ENCODE measurements around the gene ZSCAN32.

Gene ZSCAN32

DNA sequence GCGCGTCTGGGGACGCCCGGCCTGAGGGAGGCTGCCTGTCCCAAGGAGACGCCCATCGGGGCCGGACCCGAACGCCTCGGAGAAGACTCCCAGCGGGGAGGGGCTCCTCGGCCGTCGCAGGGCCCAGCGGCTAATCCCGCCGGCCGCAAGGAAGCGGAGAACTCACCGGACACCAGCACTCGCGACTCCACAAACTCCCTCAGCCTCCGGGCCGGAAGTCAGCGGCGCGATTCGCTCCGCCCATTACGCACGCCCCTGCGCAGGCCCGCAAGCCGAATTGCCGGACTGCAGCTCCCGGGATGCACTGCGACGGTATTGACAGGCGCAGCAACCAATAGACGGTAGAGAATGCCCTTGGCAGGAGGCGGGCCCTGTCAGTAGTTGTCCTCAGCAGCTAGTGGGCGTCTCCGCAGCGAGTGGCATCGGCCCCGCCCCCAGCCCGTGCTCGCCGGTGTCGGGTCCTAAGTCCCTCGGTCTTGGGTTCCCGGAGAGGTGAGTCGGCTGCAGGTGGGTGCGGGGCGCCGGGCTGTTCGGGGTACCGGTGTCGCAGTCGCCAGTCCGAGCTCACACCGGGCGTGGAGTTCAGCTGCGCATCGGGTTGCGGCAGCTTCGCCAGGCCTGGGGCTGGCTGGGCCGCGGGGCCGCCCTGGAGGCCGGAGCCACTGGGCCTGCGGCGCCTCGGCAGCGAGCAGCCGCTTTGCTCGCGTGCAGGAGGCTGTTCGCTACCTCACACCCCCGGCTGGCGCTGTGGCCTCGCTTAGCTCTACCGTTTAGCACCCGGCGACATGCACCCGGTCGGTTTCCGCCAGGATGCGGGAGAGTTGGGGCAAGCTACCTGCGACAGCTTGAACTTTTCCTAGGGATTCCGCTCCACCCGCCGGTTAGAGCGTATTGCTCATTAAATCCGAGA lies at the start of gene ZSCAN32, which contains the start of gene ZNF174:
ZSCAN32 (minus strand) TSS at position 226 of the 910 bp plus-strand sequence. CDS start 3,447 bp downstream, outside the sequence.
ZNF174 (plus strand) TSS at position 437 of the 910 bp plus-strand sequence. CDS start 790 bp downstream, outside the sequence.
- DNase-seq (ENCODE audit: low read depth in 2 of 2) = peak; percentile 98

DNA sequence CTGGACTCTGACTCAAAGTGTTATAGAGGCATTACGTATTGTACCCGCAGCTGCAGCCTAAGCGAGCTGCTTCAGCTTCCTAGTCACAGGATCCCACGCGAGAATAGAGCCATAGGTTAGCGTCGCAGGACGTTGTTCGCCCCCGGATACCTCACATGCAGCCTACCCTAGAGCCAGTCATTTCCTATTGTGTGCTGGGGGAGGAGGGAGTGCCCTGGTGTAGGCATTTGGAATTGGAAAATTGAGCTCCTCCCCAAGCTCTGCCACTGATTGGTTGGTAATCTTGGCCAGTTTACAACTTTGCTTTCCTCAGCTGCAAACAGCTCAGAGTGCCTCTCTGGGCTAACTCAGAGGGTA lies 43.2 kb upstream of the ZSCAN32 start:
- no peak for DNase-seq (ENCODE audit: low read depth in 2 of 2)

DNA sequence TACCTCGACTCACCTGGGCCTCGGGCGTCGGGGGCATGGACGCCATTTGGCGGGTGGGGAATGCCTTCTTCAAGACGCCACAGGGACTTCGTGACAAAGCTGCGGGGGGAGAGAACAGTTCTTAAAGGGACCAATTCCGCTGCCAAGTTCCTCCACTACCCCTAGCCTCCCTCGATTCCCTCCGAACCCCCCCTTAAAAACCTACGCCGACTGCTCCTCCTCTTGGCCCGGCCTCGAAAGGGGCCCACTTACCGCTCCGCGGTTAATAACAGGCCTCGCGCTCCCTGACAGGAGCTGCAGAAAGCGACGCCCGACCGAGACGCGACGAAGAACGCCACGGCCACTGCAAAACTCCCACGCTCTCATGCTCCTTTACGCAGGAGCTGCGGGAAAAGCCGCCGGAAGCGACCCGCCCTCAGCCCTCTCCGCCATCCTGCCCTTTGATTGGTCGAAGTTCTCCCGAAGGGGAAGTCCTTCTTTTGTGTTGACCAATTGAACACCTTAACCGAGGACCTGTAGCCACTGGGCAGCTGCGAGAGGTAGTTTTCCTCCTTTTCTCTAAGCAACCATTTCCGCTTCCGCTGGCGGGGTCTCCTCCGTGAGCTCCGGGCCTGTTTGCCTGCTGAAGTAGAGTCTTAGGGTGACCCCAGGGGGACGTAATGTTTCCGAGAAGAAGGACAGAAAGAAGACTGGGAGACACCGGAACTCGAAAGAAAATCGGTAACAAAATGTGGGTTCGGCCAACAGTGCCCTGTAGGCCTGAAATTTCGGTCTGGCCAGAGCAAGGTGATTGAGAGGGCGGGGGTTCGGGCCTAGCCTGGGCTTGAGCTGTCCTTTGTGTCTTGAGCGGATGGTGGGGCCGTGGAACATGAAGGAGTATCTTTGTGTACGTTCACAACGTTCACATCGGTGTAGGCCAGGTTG lies 42.6 kb upstream of the ZSCAN32 start, which contains the start of the genes NAA60 and ZNF597:
NAA60 (plus strand) TSS at position 573 of the 924 bp plus-strand sequence. CDS start 32,548 bp downstream, outside the sequence.
ZNF597 (minus strand) TSS at position 397 of the 924 bp plus-strand sequence; CDS start at position 46, 351 bp downstream.
- peak; percentile 54 to 75 for DNase-seq (ENCODE audit: low read depth in 2 of 2)

DNA sequence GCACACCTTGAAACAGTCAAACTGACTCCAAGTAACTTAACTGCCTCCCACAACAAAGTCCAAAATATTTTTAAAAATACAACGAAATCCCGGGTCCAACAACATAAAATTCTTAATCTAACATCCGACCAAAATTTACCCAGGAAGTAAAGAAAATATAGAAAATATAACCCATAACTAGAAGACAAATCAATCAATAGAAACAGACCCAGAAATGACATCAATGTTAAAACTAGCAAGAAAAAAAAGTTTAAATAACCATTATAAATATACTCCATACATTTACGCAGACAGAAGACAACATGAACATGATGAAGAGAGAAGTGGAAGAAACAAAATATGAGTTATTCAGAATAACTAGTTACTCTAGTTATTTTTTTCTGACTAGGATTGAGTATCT lies 38.8 kb upstream of the ZSCAN32 start:
- no peak for DNase-seq (ENCODE audit: low read depth in 2 of 2)

GRCh38 chr16:3434373-3434772 lies 33.6 kb upstream of the ZSCAN32 start:
- no peak for DNase-seq (ENCODE audit: low read depth in 2 of 2)

GRCh38 chr16:3431779-3432219 lies 31.0 kb upstream of the ZSCAN32 start:
- peak; percentile 48 to 53 for DNase-seq (ENCODE audit: low read depth in 2 of 2)

- DNase-seq (ENCODE audit: low read depth in 2 of 2) = no peak
These were observed 13.1 kb upstream of the ZSCAN32 start for GRCh38 chr16:3413730-3414379.

- DNase-seq (ENCODE audit: low read depth in 2 of 2) = no peak
These were observed 7.9 kb upstream of the ZSCAN32 start for GRCh38 chr16:3408561-3409197.

DNA sequence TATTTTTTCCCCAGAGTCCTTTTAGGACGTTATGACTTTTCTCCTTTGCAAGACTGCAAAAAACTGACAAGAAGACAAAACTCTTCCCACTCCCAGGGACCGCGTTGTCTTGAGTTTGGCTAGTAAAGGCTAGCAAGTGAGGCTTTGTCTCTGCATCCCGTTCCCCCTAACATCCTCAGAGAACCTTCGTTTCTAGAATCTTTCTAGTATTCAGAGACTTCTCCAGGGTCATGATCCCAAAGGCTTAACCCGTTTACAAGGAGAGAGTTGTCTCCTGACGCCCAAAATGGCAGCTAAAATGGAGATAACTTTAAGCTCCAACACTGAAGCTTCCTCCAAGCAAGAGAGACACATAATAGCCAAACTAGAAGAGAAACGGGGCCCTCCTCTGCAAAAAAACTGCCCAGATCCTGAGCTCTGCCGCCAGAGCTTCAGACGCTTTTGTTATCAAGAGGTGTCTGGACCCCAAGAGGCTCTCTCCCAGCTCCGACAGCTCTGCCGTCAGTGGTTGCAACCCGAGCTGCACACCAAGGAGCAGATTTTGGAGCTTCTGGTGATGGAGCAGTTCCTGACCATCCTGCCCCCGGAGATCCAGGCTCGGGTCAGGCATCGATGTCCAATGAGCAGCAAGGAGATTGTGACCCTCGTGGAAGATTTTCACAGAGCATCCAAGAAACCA lies 1.1 kb upstream of the ZSCAN32 start:
- no peak for DNase-seq (ENCODE audit: low read depth in 2 of 2)

- no peak for DNase-seq (ENCODE audit: low read depth in 2 of 2)
These were observed 392 bp downstream of the ZSCAN32 start for GRCh38 chr16:3400446-3400778.

GRCh38 chr16:3389663-3390338 lies 11.0 kb downstream of the ZSCAN32 start:
- no peak for DNase-seq (ENCODE audit: low read depth in 2 of 2)

GRCh38 chr16:3388325-3388724 lies 12.5 kb downstream of the ZSCAN32 start:
- DNase-seq (ENCODE audit: low read depth in 2 of 2) = no peak

GRCh38 chr16:3383045-3383448 lies 17.8 kb downstream of the ZSCAN32 start:
- DNase-seq (ENCODE audit: low read depth in 2 of 2) = no peak

DNA sequence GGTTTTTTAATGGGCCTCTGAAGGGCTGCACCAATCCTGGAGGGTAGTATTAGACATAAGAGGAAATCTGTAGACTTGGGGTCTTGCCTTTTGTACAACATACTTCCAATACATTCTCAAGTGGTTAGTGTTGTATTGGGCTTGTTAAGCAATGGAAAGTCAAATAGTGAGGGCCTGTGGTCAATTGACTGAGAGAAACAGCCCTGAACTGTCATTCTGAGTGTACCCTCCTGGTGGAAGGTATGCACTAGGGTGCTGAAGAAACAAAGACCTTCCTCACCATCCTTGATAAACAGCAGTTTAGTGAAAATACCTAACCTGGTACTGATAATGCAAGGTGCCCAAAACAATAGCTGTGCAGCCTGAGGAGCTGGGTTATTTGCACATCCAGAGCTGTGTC lies 22.9 kb downstream of the ZSCAN32 start:
- DNase-seq (ENCODE audit: low read depth in 2 of 2) = no peak

GRCh38 chr16:3375680-3376079 lies 25.1 kb downstream of the ZSCAN32 start:
- DNase-seq (ENCODE audit: low read depth in 2 of 2) = no peak

GRCh38 chr16:3369073-3369472 lies 31.7 kb downstream of the ZSCAN32 start:
- no peak for DNase-seq (ENCODE audit: low read depth in 2 of 2)

DNA sequence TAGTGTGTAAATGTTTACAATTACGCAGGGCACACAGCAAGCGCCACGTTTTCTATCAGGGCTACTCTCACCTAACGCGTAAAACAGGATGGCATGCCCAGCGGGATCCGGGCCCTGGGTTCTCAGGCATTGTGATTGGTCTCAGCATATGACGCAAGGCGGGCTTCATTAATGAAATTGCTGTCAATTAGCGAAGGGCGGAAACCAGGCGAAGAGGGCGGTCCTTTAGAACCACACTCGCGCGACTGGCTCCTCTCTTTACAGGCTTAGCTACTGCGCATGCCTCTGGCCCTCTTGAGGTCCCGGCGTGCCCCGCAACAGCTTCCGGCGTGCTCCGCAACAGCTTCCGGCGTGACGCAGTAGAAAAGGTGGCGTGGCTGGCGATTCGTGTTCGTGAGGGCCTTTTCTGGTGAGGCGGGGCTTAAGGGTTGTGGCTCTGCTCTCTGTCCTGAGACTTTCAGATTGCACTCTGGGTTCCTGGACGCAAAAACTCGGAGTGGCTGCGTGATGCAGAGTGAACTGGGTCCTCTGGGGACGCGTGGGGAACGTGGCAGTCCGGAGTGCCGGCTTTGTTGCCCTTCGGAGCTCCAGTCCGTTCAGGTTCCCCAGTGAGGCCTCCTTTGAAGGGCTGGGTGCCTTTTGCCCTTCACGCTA lies 35.9 kb downstream of the ZSCAN32 start:
- peak; percentile 76 to 85 for DNase-seq (ENCODE audit: low read depth in 2 of 2)

DNA sequence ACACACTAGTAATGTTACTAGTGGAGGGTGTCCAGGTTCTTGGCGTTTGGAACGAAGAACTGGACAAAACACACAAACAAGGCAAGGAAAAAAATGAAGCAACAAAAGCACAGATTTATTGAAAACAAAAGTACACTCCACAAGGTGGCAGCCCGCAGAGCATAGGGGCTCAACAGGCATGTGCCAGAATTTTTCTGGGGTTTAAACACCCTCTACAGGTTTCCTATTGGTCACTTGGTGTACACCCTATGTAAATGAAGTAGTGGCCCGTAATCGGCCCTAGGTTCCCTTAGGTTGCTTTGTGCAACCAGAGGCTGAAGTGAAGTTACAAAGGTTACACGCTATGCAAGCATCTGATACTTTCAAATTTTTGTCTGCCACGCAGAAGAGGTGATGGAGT lies 37.0 kb downstream of the ZSCAN32 start:
- no peak for DNase-seq (ENCODE audit: low read depth in 2 of 2)

GRCh38 chr16:3362931-3363330 lies 37.9 kb downstream of the ZSCAN32 start:
- DNase-seq (ENCODE audit: low read depth in 2 of 2) = no peak

Measured in stimulated activated CD4-positive, alpha-beta T cell treated with anti-CD3 and anti-CD28 coated beads, Interleukin-4, amount 100 ng/mL, for 48 hours (primary cell).